Suprapubic skin (tissue), 3 donors: ENCODE results near the gene HTRA2.

Experiments
- CTCF ChIP-seq, 2 donors: fragments of 200-600 bp in 1 of 2; fragments of 450-650 bp in 1 of 2; sonication (generic) in 1 of 2; IDR thresholded peaks; one replicate each; pipeline ENCODE4 v1.5.1; 2016 to 2019; ENCODE audit warnings: antibody characterized with exemption in 2 of 2, mild to moderate bottlenecking in 1 of 2, moderate library complexity in 1 of 2
- POLR2A ChIP-seq, 2 donors: fragments of 450-650 bp; IDR thresholded peaks; one replicate each; pipeline ENCODE4 v1.6.1; 2017; ENCODE audit warnings: antibody characterized with exemption in 2 of 2, mild to moderate bottlenecking in 2 of 2, moderate library complexity in 2 of 2

DNA sequence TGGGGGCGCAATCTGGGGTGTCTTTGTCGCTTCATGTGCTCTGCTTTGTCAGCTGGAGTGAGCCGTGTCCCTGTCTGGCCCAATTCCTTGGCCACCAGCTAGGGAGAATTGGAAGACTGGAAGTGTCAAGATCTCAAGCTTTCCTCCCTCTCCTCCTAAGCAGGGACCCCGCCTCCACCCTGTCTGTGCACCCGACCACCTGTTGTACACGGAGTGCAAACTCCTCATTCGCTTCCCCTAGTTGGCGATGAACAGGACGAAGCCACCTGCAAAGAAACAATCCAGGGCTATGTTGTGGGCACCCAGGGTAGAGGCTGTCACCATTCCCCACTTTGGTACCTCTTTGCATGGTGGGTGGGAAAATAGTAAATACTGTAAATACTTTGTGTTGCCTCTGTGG is 2.0 kb upstream of the HTRA2 start:
- TF ChIP-seq CTCF (IDR thresholded peaks at IDR 0.05) (no peak), POLR2A (IDR thresholded peaks at IDR 0.05) (no peak)
